Type B pancreatic cell (in vitro differentiated cells): ENCODE measurements around the gene SLC6A2. TPM values are rescaled to one million over a fixed set of nuclear protein-coding genes. Genes with fewer than 3 reads are reported as not detected.
A peak's percentile ranks its signal among the peaks of the same experiment; 100 is the strongest.
"Not testable (repeated sequence)": the region's sequence is repeated elsewhere in the genome, so short reads cannot be mapped to it uniquely, and the experiment has no call there.

Experiments
- DNase-seq: peaks from one replicate; pipeline ENCODE4 v3.0.0; 2021; ENCODE audit warnings: mixed read lengths; ENCODE audit not compliant: unreplicated experiment; ENCODE audit errors: extremely low spot score
- H3K27ac Mint-ChIP-seq: 2 replicates; pipeline ENCODE4 v1.8.0; 2021; ENCODE audit warnings: mild to moderate bottlenecking, mixed read lengths
- H3K27me3 Mint-ChIP-seq: 2 replicates; pipeline ENCODE4 v1.8.0; 2021; ENCODE audit warnings: mixed read lengths
- H3K36me3 Mint-ChIP-seq: 2 replicates; pipeline ENCODE4 v1.8.0; 2021; ENCODE audit warnings: mixed read lengths
- H3K4me1 Mint-ChIP-seq: one replicate; pipeline ENCODE4 v1.8.0; 2021; ENCODE audit warnings: mixed read lengths; ENCODE audit not compliant: unreplicated experiment
- H3K4me3 Mint-ChIP-seq: 2 replicates; pipeline ENCODE4 v1.8.0; 2021; ENCODE audit warnings: mild to moderate bottlenecking, mixed read lengths
- H3K9me3 Mint-ChIP-seq: 2 replicates; pipeline ENCODE4 v1.8.0; 2021; ENCODE audit warnings: mixed read lengths
- CTCF ChIP-seq: fragments of 200-600 bp; sonication (generic); conservative IDR thresholded peaks from 2 replicates; pipeline ENCODE4 v1.5.0; 2021; ENCODE audit warnings: antibody characterized with exemption, mild to moderate bottlenecking
- long read RNA-seq: library from polyadenylated mRNA; unstranded; transcript quantifications from one replicate; pipeline ENCODE4 v2.0.0, GENCODE V29; 2020
- total RNA-seq: library from RNA; stranded (reverse); gene quantifications from 2 replicates; pipeline ENCODE4 v1.2.1, GENCODE V29; 2021; ENCODE audit warnings: low replicate concordance

Gene SLC6A2
- total RNA-seq = 5.7 and 12.7 TPM in 2 replicates
- long read RNA-seq, partial matches to known transcripts = 3 of 19 reads
- long read RNA-seq, other reads (novel, unspliced or antisense) = 13 of 19 reads

- Mint-ChIP-seq H3K27ac (no peak within 1 kb of the TSS), H3K9me3 (no peaks in the 10 kb centered on the region), H3K27me3 (peaks cover 47% of the 10 kb centered on the region), H3K4me3 (peak within 1 kb of the TSS; percentile 89), H3K36me3 (peaks cover 4% of the 10 kb centered on the region), H3K4me1 (peaks cover 26% of the 10 kb centered on the region)
- no peak for DNase-seq
- TF ChIP-seq CTCF = peak; percentile 44
Observed at GRCh38 chr16:55655897-55656681, at the start of gene SLC6A2. SLC6A2 (plus strand) TSS chr16:55655988; CDS start chr16:55656695, 707 bp downstream.

- no peak for TF ChIP-seq CTCF
- Mint-ChIP-seq H3K4me3 (no peak overlapping the region), H3K27ac (no peak overlapping the region), H3K9me3 (peaks cover 4% of the 10 kb centered on the region), H3K4me1 (no peaks in the 10 kb centered on the region), H3K36me3 (no peaks in the 10 kb centered on the region), H3K27me3 (peaks cover 16% of the 10 kb centered on the region)
- DNase-seq = no peak
Observed at GRCh38 chr16:55613613-55614335, 42.0 kb upstream of the SLC6A2 start.

- no peak for DNase-seq
- Mint-ChIP-seq H3K9me3 (peaks cover 4% of the 10 kb centered on the region), H3K4me3 (no peak overlapping the region), H3K36me3 (no peaks in the 10 kb centered on the region), H3K27me3 (peaks cover 19% of the 10 kb centered on the region), H3K27ac (no peak overlapping the region), H3K4me1 (no peaks in the 10 kb centered on the region)
- TF ChIP-seq CTCF = no peak
Observed at GRCh38 chr16:55615071-55615470, 40.7 kb upstream of the SLC6A2 start.

- H3K27ac Mint-ChIP-seq, H3K4me3 Mint-ChIP-seq, H3K9me3 Mint-ChIP-seq, H3K4me1 Mint-ChIP-seq, DNase-seq, H3K36me3 Mint-ChIP-seq: not testable (repeated sequence)
- peaks cover 19% of the 10 kb centered on the region for H3K27me3 Mint-ChIP-seq
Observed at GRCh38 chr16:55615670-55616069, 40.1 kb upstream of the SLC6A2 start.

- Mint-ChIP-seq H3K36me3 (no peaks in the 10 kb centered on the region), H3K27me3 (peaks cover 16% of the 10 kb centered on the region), H3K9me3 (no peaks in the 10 kb centered on the region)
Observed at GRCh38 chr16:55621771-55622170, 34.0 kb upstream of the SLC6A2 start.

More at GRCh38 chr16:55621771-55622170, 34.0 kb upstream of the SLC6A2 start:
- Mint-ChIP-seq H3K27ac (no peak overlapping the region), H3K4me3 (no peak overlapping the region), H3K4me1 (no peaks in the 10 kb centered on the region)
- no peak for DNase-seq
- TF ChIP-seq CTCF = no peak
